Epidermal melanocyte (primary cell): ENCODE data around the gene RBM44.
"Not testable (repeated sequence)": the region's sequence is repeated elsewhere in the genome, so short reads cannot be mapped to it uniquely, and the experiment has no call there.

Source experiments
- DNase-seq: peaks from one replicate; pipeline ENCODE4 v3.0.0; 2011; ENCODE audit warnings: low spot score; ENCODE audit not compliant: insufficient read length

RBM44 gene

DNA sequence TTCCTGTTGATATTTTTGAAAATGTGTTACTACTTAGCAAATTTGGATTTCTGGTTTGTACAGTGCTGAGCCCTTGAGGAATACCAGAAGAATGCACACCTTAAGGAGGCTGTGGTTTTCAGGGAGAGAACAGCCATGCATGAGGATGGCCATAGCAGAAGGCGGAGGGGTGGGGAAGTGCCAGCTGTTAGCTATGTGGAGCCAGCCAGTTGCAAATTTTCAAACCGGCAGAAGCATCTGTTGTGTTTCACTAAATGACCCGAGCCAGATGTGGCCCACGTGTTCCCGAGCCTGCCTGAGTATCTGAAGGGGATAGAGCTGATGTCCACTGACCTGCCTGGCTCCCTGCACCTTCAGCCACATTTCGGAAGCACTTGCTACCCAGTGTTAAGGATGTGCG, 16.4 kb upstream of the RBM44 start:
- DNase-seq, result no peak

DNA sequence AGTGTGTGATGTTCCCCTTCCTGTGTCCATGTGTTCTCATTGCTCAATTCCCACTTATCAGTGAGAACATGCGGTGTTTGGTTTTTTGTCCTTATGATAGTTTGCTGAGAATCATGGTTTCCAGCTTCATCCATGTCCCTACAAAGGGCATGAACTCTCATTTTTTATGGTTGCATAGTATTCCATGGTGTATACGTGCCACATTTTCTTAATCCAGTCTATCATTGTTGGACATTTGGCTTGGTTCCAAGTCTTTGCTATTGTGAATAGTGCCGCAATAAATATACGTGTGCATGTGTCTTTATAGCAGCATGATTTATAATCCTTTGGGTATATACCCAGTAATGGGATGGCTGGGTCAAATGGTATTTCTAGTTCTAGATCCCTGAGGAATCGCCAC, 14.9 kb upstream of the RBM44 start:
- DNase-seq, result not testable (repeated sequence)

- DNase-seq, result no peak
Measured at GRCh38 chr2:237786936-237787335, 11.6 kb upstream of the RBM44 start.

DNA sequence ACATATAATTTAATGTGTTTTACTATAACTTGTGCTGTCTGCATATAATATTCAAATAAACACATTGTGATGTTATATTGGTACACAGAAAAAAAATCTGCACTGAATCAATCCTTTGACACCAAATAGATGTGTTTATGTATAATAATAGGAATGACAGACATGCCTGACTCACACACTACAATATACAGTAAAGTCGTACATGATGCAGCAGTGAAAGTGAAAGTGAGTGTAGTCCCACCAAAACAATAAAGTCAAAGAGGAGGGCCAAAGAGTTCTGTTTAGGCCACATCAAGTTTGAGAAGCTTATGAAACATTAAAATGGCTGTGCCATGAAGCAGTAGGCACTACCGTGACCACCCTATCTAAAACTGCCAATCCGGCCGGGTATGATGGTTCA, 8.2 kb upstream of the RBM44 start:
- no peak for DNase-seq

DNA sequence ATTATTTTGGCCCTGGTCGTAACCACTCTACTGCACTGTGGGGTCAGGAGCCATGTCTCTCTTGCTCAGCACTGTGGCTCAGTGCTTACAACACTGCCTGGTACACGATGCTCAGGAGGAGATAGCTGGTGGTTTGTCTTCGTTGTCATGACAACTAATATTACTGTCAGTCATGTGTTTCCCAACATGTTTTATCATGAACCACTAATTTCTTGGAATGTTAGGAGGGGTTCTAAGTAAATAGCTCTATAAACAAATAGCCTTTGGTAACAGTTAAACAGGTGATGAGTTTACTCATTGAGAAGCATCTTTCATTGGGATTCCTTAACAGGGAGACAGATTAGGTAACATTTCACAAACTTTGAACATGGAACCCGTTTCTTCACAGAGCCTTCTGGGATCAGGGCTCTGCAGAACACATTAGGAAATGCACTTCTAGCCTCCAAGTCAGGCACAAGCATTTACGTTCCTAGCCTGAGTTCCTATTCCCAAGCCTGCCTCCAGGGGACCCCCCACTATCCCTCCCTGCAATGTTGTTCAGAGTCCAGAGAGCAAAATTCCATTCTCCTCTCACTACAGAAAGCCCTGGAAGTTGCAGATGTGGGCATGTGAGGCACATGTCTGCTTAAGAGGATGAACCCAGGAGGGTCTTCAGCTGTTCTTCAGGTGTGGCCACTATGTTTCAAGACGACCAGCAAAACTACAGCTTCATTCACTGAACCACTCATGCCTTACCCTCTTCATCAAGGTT, 6.4 kb upstream of the RBM44 start:
- DNase-seq, result no peak

DNA sequence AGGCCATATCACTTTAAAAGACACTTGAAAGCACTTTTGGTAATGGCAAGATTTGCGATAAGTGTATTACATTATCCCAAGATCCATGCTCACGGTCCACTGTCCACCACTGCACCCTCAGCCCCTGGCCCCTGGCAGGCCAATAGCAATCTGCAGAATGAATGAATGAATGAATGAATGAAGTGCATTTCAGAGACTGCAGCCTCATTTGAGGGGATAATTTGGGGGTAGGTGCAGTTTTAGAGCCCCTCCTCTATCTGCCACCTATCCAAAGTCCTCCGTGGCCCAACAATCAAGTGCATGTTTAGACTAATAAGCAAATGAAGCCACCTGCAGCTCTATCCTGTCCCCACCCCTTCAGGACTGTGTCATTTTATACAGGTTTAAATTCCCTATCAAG, 1.3 kb upstream of the RBM44 start:
- no peak for DNase-seq

DNA sequence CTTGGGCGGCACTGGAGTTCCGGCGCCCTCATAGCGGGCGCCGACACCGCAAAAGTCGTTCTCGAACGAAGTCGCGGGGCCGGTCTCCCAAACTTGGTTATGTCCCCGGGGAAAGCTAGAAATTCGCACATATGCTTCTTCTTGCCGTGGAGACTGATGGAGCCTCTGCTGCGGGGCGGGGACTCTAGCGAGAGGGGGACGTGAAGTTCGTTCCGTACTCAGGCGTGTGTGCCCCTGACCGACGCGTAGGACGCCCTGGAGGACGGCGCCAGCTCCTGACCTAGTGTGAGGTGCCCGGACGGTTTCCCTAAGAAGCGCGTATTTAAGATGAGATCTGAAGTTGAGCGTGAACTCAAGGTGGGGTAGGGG, 465 bp downstream of the RBM44 start:
- no peak for DNase-seq

DNA sequence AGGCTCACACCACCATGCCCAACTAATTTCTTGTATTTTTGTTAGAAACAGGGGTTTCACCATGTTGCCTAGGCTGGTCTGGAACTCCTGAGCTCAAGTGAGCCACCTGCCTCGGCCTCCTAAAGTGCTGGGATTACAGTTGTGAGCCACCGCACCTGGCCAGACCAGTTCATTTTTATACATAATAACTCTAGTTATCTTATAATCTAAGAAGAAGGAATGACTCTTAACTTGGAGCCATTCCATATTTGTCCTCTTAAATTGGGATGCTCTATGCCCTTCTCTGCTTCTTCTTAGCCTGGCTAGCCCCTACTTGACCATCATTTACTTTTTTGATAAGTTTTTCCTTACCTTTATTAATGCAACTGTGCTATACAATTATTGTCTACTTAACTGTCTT, 2.9 kb downstream of the RBM44 start:
- DNase-seq, result no peak

DNA sequence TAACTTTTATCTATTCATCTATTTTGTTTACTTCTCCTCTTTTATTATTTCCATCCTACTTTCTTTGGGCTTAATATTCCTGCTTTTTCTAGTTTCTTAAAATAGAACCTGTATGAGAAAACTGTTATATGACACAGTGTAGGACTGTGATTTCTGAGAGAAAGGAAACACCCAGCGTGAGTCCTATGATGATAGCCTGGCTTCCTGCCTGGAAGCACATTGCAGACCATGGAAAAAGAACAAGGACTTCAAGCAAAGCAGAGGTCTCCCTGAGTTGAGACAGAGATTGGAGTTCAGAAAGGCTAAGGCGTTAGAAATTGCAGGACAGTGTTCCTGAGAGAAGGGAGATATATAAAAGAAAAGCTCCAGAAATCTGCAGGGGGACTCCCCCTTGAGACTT, 7.8 kb downstream of the RBM44 start:
- DNase-seq, result no peak

DNA sequence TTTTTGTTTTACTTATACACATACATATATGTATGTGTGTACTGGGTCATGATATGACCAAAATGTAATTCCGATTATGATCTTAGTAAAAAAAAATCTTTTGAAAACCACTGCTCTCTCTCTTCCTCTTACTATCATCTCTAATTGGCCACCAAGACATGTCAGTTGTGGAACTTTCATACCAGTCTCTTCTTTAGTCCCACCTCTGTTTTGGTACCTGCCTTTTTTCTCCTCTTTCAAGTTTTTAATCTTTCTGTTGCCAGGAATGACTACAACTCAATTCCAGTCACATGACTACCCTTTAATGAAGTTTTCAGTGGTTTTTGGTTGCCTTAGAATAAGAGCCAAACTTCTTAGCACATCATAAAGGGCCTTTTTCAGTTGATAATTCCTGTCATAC, 17.1 kb downstream of the RBM44 start:
- no peak for DNase-seq

GRCh38 chr2:237816531-237816930, 18.0 kb downstream of the RBM44 start:
- DNase-seq, result no peak

DNA sequence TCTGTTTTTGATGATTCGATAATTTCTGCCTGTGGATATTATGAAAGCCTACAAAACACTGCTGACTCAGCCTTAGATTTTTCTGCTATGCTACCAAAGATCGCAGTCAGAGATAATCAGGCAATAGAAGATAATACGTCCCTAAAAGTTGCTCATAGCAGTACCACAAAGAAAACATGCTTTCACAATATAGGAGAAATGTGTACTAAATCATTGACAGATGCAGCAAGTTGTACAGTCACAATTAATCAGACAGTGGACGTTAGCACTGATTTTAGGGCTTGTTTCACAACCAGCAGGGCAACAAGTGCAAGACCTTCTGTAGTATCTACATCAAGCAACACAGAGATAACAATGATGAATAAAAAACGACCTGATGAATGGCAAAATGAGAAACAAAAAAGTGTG, 19.5 kb downstream of the RBM44 start:
- DNase-seq, result no peak

DNA sequence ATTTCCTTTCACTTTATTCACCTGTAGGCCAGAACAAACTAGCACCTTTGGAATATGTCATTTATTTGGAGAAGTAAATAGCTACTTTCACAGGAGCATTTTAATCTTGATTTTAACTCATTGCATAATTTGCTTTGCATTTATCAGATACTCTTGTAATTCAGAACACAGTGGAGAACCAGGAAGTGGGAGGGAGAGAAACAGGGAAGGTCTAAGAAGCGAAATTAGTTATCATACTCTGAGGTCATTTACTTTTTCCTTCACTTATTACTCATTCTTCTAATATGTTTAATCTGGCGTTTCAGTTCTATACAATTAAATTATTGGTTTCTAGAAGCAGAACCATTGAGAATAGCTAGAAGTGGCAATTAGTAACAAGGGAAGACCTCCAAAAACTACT, 20.7 kb downstream of the RBM44 start:
- no peak for DNase-seq

- no peak for DNase-seq
Measured at GRCh38 chr2:237820421-237820820, 21.8 kb downstream of the RBM44 start.

- DNase-seq, result no peak
Measured at GRCh38 chr2:237823544-237823943, 25.0 kb downstream of the RBM44 start.

- no peak for DNase-seq
Measured at GRCh38 chr2:237824085-237824484, 25.5 kb downstream of the RBM44 start.

DNA sequence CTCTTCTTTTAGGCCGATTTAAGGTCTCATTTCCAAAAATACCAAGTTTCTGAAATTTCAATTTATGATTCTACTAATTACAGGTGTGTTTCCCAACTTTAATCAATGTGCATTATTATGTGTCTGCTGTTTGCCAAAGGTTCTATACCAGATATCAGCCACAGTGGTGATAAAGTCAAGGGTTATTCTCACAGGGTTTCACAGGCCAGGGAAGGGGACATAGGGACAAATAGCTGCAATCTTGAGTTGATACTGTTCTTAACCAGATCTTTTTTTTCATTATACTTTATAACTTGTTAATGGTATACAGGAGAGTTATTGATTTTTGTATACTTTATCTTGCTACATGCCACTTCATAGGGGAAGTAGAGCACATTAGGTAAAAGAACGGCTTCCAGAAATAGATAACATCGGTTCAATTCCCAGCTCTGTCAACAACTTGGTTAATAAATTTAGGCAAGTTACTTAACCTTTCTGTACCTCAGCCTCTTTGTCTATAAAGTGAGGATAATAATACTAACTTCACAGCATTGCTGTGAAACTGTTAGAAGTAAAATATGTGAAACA, 28.9 kb downstream of the RBM44 start:
- DNase-seq, result no peak

DNA sequence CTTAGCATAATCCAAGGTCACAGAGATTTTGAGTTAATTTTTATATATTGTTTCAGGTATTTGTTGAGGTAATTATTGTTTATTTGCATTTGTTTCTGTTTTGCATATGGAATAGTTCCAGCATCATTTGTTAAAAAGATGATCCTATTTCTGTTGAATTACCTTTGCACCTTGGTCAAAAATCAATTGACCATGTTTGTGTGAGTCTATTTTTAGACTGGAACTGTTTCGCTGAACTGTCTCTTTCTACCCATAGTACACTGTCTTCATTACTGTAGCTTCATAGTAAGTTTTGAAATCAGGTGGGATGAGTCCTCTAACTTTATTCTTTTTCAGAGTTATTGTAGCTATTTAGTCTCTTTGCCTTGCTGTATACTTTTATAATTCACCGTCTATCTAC, 31.9 kb downstream of the RBM44 start:
- DNase-seq, result no peak

DNA sequence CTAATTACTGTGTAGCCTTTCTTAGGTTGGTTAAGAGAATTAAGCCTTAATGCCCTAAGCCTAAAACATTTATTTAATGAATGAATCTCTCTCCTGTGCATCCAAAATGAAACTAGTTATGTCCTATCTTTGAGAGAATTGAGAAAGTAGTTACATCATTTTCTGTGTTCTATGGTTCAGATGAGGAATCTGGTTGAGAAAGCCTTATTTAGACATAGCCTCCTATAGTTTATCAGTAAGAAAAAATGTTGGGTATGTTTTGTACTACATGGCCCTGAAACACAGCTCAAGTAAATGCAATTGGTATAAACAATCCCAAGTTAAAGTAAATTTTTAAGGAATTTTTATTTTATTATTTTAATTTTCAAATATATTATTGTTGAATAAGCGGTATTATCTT, 35.0 kb downstream of the RBM44 start:
- no peak for DNase-seq

DNA sequence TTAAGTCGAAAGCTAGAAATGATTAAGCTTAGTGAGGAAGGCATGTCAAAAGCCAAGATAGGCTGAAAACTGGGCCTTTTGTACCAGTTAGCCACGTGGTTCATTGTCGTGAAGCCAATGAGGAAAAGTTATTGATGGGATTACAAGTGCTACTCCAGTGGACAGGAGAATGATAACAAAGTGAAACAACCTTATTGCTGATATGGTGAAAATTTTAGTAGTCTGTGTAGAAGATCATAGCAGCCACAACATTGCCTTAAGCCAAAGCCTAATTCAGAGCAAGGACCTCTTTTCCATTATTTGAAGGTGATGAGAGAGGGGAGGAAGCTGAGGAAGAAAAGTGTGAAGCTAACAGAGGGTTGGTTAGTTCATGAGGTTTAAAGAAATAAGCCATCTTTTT, 36.8 kb downstream of the RBM44 start:
- no peak for DNase-seq

GRCh38 chr2:237841051-237841450, 42.5 kb downstream of the RBM44 start:
- DNase-seq, result no peak

DNA sequence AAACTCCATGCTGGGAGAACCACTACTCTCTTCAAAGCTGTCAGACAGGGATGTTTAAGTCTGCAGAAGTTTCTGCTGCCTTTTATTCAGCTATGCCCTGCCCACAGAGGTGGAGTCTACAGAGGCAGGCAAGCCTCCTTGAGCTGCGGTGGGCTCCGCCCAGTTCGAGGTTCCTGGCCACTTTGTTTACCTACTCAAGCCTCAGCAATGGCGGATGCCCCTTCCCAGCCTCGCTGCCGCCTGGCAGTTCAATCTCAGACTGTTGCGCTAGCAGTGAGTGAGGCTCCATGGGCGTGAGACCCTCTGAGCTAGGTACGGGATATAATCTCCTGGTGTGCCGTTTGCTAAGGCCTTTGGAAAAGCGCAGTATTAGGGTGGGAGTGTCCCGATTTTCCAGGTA, 50.4 kb downstream of the RBM44 start:
- DNase-seq, result not testable (repeated sequence)

GRCh38 chr2:237854295-237854694, 55.7 kb downstream of the RBM44 start:
- no peak for DNase-seq

DNA sequence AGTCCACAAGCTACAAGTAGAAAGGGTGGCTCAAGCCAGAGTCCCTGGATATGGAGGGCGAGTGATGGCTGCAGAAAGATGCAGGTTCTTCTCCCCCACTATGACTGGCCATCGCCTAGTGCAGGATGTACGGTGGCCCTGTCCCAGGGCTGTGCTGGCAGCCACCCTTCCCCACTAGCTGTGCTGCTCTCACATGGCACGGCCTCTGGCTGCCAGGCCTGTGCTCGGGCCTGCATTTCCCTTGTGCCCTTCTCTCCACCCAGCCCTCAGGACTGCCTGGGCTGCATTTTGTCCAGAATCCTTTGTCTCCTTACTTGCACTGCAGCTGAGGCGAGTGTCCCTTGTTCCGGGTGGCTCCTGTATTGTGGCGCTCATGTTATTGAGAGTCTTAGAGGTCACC, 59.2 kb downstream of the RBM44 start:
- no peak for DNase-seq
